Measurements from ENCODE around the gene GUK1. TPM values are rescaled to one million over a fixed set of nuclear protein-coding genes. Genes with fewer than 3 reads are reported as not detected.

GUK1 gene
- polyA plus RNA-seq, 3 donors, result 262 to 391 (median 316) TPM

GRCh38 chr1:228123505-228123904 is 16.6 kb upstream of the GUK1 start:
- Mint-ChIP-seq H3K4me1 (peaks cover 8% of the 10 kb centered on the region), H3K27me3 (ENCODE audit: low read depth in 3 of 3) (peaks cover 10 to 16% (median 14%) of the 10 kb centered on the region in 3 donors), H3K4me3 (no peak overlapping the region), H3K36me3 (no peaks in the 10 kb centered on the region), H3K9me3 (peaks cover 0 to 5% (median 3%) of the 10 kb centered on the region in 7 donors), H3K27ac (no peak overlapping the region)
- no peak overlapping the region for H3K4me3 ChIP-seq (replicated peaks in 1 of 3; ENCODE audit: low read depth in 2 of 3, low read length in 3 of 3)
- intact Hi-C loops (cut with micrococcal nuclease), result loop anchor here in 1 of 2 donors (5.0 kb wide), 1 partner anchor 46 kb away; no protein-coding TSS in a partner anchor
- peaks cover 4 to 8% of the 10 kb centered on the region in 2 donors for H3K4me1 ChIP-seq (ENCODE audit: control insufficient read depth in 1 of 2, insufficient read depth in 2 of 2, low read length in 2 of 2)
- peaks cover 0 to 3% of the 10 kb centered on the region in 2 donors for H3K9me3 ChIP-seq (replicated peaks in 1 of 2; ENCODE audit: control insufficient read depth in 1 of 2, insufficient read depth in 1 of 2, low read length in 2 of 2)
- no peak overlapping the region for H3K27ac ChIP-seq (ENCODE audit: low read depth in 1 of 2, low read length in 2 of 2)
- H3K27me3 ChIP-seq (ENCODE audit: control insufficient read depth in 2 of 2, insufficient read depth in 2 of 2, low read length in 2 of 2), result no peaks in the 10 kb centered on the region
- no peak overlapping the region for H3K4me2 ChIP-seq (replicated peaks; ENCODE audit: extremely low read depth, low read length, poor library complexity, severe bottlenecking)
- no peak for DNase-seq
- H3K36me3 ChIP-seq (replicated peaks in 1 of 2; ENCODE audit: control insufficient read depth in 1 of 2, insufficient read depth in 2 of 2, low read length in 2 of 2), result no peaks in the 10 kb centered on the region
- no peaks in the 10 kb centered on the region for H4K20me1 ChIP-seq (ENCODE audit: insufficient read depth, low read length)
- no peak overlapping the region for H2AFZ ChIP-seq (ENCODE audit: insufficient read depth, low read depth, low read length, poor library complexity, severe bottlenecking)
- no peaks in the 10 kb centered on the region for H3K79me2 ChIP-seq (ENCODE audit: insufficient read depth, low read length)
- WGBS (ENCODE audit: insufficient coverage), result 100% methylated on average over 2 of the region's 2 CpGs
- no peak for TF ChIP-seq CTCF (IDR thresholded peaks at IDR 0.05)
- no peak overlapping the region for H3K9ac ChIP-seq (ENCODE audit: insufficient read depth, low read length, poor library complexity, severe bottlenecking)

- no peak for TF ChIP-seq CTCF (IDR thresholded peaks at IDR 0.05)
Measured at GRCh38 chr1:228125185-228125584, 14.9 kb upstream of the GUK1 start.

More at GRCh38 chr1:228125185-228125584, 14.9 kb upstream of the GUK1 start:
- no peak overlapping the region for H3K4me3 Mint-ChIP-seq
- no peak overlapping the region for H3K9ac ChIP-seq (ENCODE audit: insufficient read depth, low read length, poor library complexity, severe bottlenecking)
- no peak overlapping the region for H3K4me2 ChIP-seq (replicated peaks; ENCODE audit: extremely low read depth, low read length, poor library complexity, severe bottlenecking)
- no peaks in the 10 kb centered on the region for H3K9me3 ChIP-seq (replicated peaks in 1 of 2; ENCODE audit: control insufficient read depth in 1 of 2, insufficient read depth in 1 of 2, low read length in 2 of 2)
- H3K36me3 ChIP-seq (replicated peaks in 1 of 2; ENCODE audit: control insufficient read depth in 1 of 2, insufficient read depth in 2 of 2, low read length in 2 of 2), result no peaks in the 10 kb centered on the region
- no peaks in the 10 kb centered on the region for H3K36me3 Mint-ChIP-seq
- peaks cover 8% of the 10 kb centered on the region for H3K4me1 Mint-ChIP-seq
- no peak overlapping the region for H3K27ac ChIP-seq (ENCODE audit: low read depth in 1 of 2, low read length in 2 of 2)
- DNase-seq, result no peak
- H3K9me3 Mint-ChIP-seq, result no peaks in the 10 kb centered on the region
- H3K79me2 ChIP-seq (ENCODE audit: insufficient read depth, low read length), result no peaks in the 10 kb centered on the region
- H3K27ac Mint-ChIP-seq, result peak overlapping the region in 1 of 7 donors; percentile 15
- H3K4me3 ChIP-seq (replicated peaks in 1 of 3; ENCODE audit: low read depth in 2 of 3, low read length in 3 of 3), result no peak overlapping the region
- 84% methylated on average over 5 of the region's 5 CpGs for WGBS (ENCODE audit: insufficient coverage)
- intact Hi-C loops (cut with micrococcal nuclease), result no loop called here
- peaks cover 4 to 8% of the 10 kb centered on the region in 2 donors for H3K4me1 ChIP-seq (ENCODE audit: control insufficient read depth in 1 of 2, insufficient read depth in 2 of 2, low read length in 2 of 2)
- H4K20me1 ChIP-seq (ENCODE audit: insufficient read depth, low read length), result no peaks in the 10 kb centered on the region
- H2AFZ ChIP-seq (ENCODE audit: insufficient read depth, low read depth, low read length, poor library complexity, severe bottlenecking), result no peak overlapping the region
- H3K27me3 Mint-ChIP-seq (ENCODE audit: low read depth in 3 of 3), result peaks cover 10 to 18% (median 16%) of the 10 kb centered on the region in 3 donors
- H3K27me3 ChIP-seq (ENCODE audit: control insufficient read depth in 2 of 2, insufficient read depth in 2 of 2, low read length in 2 of 2), result no peaks in the 10 kb centered on the region
